HG03039 (cell line): ENCODE measurements around the gene PSKH1.
A peak's percentile ranks its signal among the peaks of the same experiment; 100 is the strongest.

Experiments
- ATAC-seq: cut with Tn5 transposase; IDR thresholded peaks from one replicate; pipeline ENCODE4 v1.9.1; 2021; ENCODE audit warnings: mild to moderate bottlenecking, moderate library complexity; ENCODE audit not compliant: unreplicated experiment

PSKH1 gene

GRCh38 chr16:67923414-67924116 lies 30.5 kb downstream of the PSKH1 start:
- ATAC-seq: no peak

GRCh38 chr16:67924140-67924906 lies 31.3 kb downstream of the PSKH1 start:
- no peak for ATAC-seq

GRCh38 chr16:67926181-67926750 lies 33.2 kb downstream of the PSKH1 start:
- ATAC-seq: no peak

GRCh38 chr16:67927131-67927941 lies 34.3 kb downstream of the PSKH1 start:
- ATAC-seq: no peak

- ATAC-seq: no peak
These were observed 35.1 kb downstream of the PSKH1 start for GRCh38 chr16:67928147-67928546.

GRCh38 chr16:67928561-67929364 lies 35.7 kb downstream of the PSKH1 start:
- no peak for ATAC-seq

- no peak for ATAC-seq
These were observed 37.1 kb downstream of the PSKH1 start for GRCh38 chr16:67930191-67930590.

GRCh38 chr16:67930678-67931211 lies 37.7 kb downstream of the PSKH1 start:
- ATAC-seq: no peak

GRCh38 chr16:67931712-67932461 lies 38.8 kb downstream of the PSKH1 start, which contains the start of gene CTRL:
Gene CTRL (minus strand): TSS chr16:67931862. CDS start chr16:67931852, 10 bp downstream.
- ATAC-seq: no peak

GRCh38 chr16:67932462-67932840 lies 39.4 kb downstream of the PSKH1 start:
- no peak for ATAC-seq

GRCh38 chr16:67933805-67934204 lies 40.8 kb downstream of the PSKH1 start:
- ATAC-seq: no peak

GRCh38 chr16:67934306-67935100 lies 41.4 kb downstream of the PSKH1 start:
- no peak for ATAC-seq

- ATAC-seq: no peak
These were observed 42.0 kb downstream of the PSKH1 start for GRCh38 chr16:67935101-67935401.

- ATAC-seq: peak; percentile 90
These were observed 42.5 kb downstream of the PSKH1 start for GRCh38 chr16:67935402-67936123.

GRCh38 chr16:67936124-67936879 lies 43.2 kb downstream of the PSKH1 start, which contains the start of gene PSMB10:
Gene PSMB10 (minus strand): TSS chr16:67936850. CDS start chr16:67936749, 101 bp downstream.
- ATAC-seq: no peak

- no peak for ATAC-seq
These were observed 44.0 kb downstream of the PSKH1 start for GRCh38 chr16:67936880-67937605.
